ENCODE results near the gene CROCC2. TPM values are rescaled to one million over a fixed set of nuclear protein-coding genes. Genes with fewer than 3 reads are reported as not detected.

The CROCC2 gene
- total RNA-seq, 1 experiment from 2014 or later: not detected

- Histone ChIP-seq H3K4me2 (ENCODE audit: low read length) (no peak overlapping the region), H3K27me3 (ENCODE audit: insufficient read depth, low read length) (no peaks in the 10 kb centered on the region), H3K4me1 (ENCODE audit: control insufficient read depth in 1 of 2, insufficient read depth in 2 of 2, low read length in 2 of 2) (peaks cover 0 to 13% of the 10 kb centered on the region in 2 experiments; a peak in 1 of 4 replicates), H3K4me3 (replicated peaks in 1 of 2; ENCODE audit: low read depth in 1 of 2, low read length in 2 of 2) (no peak overlapping the region), H3K79me2 (ENCODE audit: insufficient read depth, low read length) (no peaks in the 10 kb centered on the region), H3K27ac (ENCODE audit: low read depth, low read length) (no peak overlapping the region), H3K9me3 (ENCODE audit: control insufficient read depth in 1 of 2, insufficient read depth in 1 of 2, low read depth in 1 of 2, low read length in 2 of 2) (no peaks in the 10 kb centered on the region), H3K36me3 (ENCODE audit: control insufficient read depth in 1 of 2, insufficient read depth in 2 of 2, low read length in 2 of 2) (no peaks in the 10 kb centered on the region), H4K20me1 (ENCODE audit: insufficient read depth) (no peaks in the 10 kb centered on the region), H3K9ac (ENCODE audit: low read length) (no peak overlapping the region), H3K9me2 (ENCODE audit: insufficient read depth) (no peaks in the 10 kb centered on the region), H2AFZ (ENCODE audit: low read depth, low read length, poor library complexity, severe bottlenecking) (no peak overlapping the region)
- ATAC-seq (no peak), DNase-seq (ENCODE audit: low read depth, low spot score) (no peak)
- ChIA-PET POLR2A (no interaction called here), CTCF (interaction anchor here (1.1 kb wide), 1 partner anchor 42 kb away, joined by 3 read pairs; no protein-coding TSS in a partner anchor), RAD21 (ENCODE audit: low non-redundant PET in 1 of 2, low total read pairs in 2 of 2, uncharacterized antibody in 2 of 2, unreplicated experiment in 2 of 2) (interaction anchor here in 1 of 2 experiments (1.1 kb wide), 1 partner anchor 68 kb away, joined by 3 read pairs; no protein-coding TSS in a partner anchor)
- no TSS peak for BruUV-seq (replicated peaks)
- no peak for TF ChIP-seq TCF7L2 (IDR thresholded peaks at IDR 0.05; ENCODE audit: borderline replicate concordance, extremely low read depth, insufficient read depth, insufficient read length)
- TF ChIP-seq EGR1 (IDR thresholded peaks at IDR 0.05; ENCODE audit: low read depth): no peak
- TF ChIP-seq POLR2A (IDR thresholded peaks at IDR 0.05; ENCODE audit: borderline replicate concordance, extremely low read depth, insufficient read depth, insufficient read length): no peak
- TF ChIP-seq ELF1 (IDR thresholded peaks at IDR 0.05; ENCODE audit: borderline replicate concordance, low read depth): no peak
- no peak for TF ChIP-seq EZH2phosphoT487 (IDR thresholded peaks at IDR 0.05; ENCODE audit: borderline replicate concordance)
- TF ChIP-seq SIN3A (IDR thresholded peaks at IDR 0.05; ENCODE audit: low read depth): no peak
- no peak for TF ChIP-seq YY1 (IDR thresholded peaks at IDR 0.05; ENCODE audit: extremely low read depth, insufficient replicate concordance, low read depth, low read length)
- no peak for TF ChIP-seq CBX3 (IDR thresholded peaks at IDR 0.05; ENCODE audit: low read depth)
- TF ChIP-seq EZH2 (IDR thresholded peaks at IDR 0.05): no peak
- no peak for TF ChIP-seq CTCF (IDR thresholded peaks at IDR 0.05 in 2 of 3, conservative IDR thresholded peaks at IDR 0.05 in 1 of 3; ENCODE audit: borderline replicate concordance in 1 of 3, insufficient read depth in 1 of 3, low read depth in 2 of 3, low read length in 2 of 3)
- TF ChIP-seq JUND (IDR thresholded peaks at IDR 0.05): no peak
- TF ChIP-seq SRF (IDR thresholded peaks at IDR 0.05; ENCODE audit: low read depth): no peak
- no peak for TF ChIP-seq ATF3 (IDR thresholded peaks at IDR 0.05)
- no peak for TF ChIP-seq CEBPB (IDR thresholded peaks at IDR 0.05; ENCODE audit: low read depth)
- TF ChIP-seq FOSL1 (IDR thresholded peaks at IDR 0.05; ENCODE audit: low read depth): no peak
- no peak for TF ChIP-seq RAD21 (IDR thresholded peaks at IDR 0.05; ENCODE audit: low read depth)
- TF ChIP-seq, protein P1, sequence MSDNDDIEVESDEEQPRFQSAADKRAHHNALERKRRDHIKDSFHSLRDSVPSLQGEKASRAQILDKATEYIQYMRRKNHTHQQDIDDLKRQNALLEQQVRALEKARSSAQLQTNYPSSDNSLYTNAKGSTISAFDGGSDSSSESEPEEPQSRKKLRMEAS (IDR thresholded peaks at IDR 0.05): no peak
- no peak for TF ChIP-seq ZBTB33 (IDR thresholded peaks at IDR 0.05; ENCODE audit: extremely low read depth, insufficient replicate concordance, low read length)
- intact Hi-C loops (cut with micrococcal nuclease): no loop called here
Observed at GRCh38 chr2:240915526-240916341, 9.6 kb downstream of the CROCC2 start.
